ENCODE measurements around the gene CASP2. TPM values are rescaled to one million over a fixed set of nuclear protein-coding genes. Genes with fewer than 3 reads are reported as not detected.

The CASP2 gene
- total and polyA plus RNA-seq, 7 donors, result 1.4 to 7.6 (median 4.3) TPM

- Histone ChIP-seq H3K4me1 (no peaks in the 10 kb centered on the region), H3K4me3 (no peak overlapping the region), H3K27ac (no peak overlapping the region), H3K27me3 (ENCODE audit: insufficient read depth in 3 of 3, low read length in 2 of 3) (no peaks in the 10 kb centered on the region), H3K36me3 (ENCODE audit: insufficient read depth in 1 of 2, low read depth in 1 of 2) (no peaks in the 10 kb centered on the region), H3K9me3 (no peaks in the 10 kb centered on the region)
- ATAC-seq, result no peak
- TF ChIP-seq CTCF (IDR thresholded peaks at IDR 0.05), result no peak
- WGBS, 3 donors, result 85 to 96% (median 89%) methylated on average over 2 of the region's 2 CpGs
- intact Hi-C loops (cut with DNase I), result no loop called here
- DNase-seq, result no peak
Observed at GRCh38 chr7:143252006-143252405, 36.1 kb upstream of the CASP2 start.

DNA sequence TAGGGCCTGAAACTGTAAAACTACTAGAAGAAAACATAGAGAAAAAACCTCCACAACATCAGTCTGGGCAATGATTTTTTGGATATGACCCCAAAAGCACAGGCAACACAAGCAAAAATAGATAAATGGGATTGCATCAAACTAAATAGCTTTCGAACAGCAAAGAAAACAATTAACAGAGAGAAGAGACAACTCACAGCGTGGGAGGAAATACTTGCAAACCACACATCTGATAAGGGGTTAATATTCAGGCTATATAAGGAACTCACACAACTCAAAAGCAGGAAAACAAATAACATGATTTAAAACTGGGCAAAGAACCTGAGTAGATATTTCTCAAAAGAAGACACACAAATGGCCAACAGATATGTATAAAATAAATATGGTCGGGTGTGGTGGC is 32.6 kb upstream of the CASP2 start:
- H3K4me3 ChIP-seq, result no peak overlapping the region
- ATAC-seq (no peak), DNase-seq (no peak)
- H3K36me3 ChIP-seq (ENCODE audit: insufficient read depth in 1 of 2, low read depth in 1 of 2), result no peaks in the 10 kb centered on the region
- no peak for TF ChIP-seq CTCF (IDR thresholded peaks at IDR 0.05)
- H3K27ac ChIP-seq, result no peak overlapping the region
- peaks cover 6% of the 10 kb centered on the region for H3K4me1 ChIP-seq
- intact Hi-C loops (cut with DNase I), result no loop called here
- H3K9me3 ChIP-seq, result no peaks in the 10 kb centered on the region
- WGBS, 3 donors, result 91 to 94% (median 91%) methylated on average over 3 of the region's 3 CpGs
- no peaks in the 10 kb centered on the region for H3K27me3 ChIP-seq (ENCODE audit: insufficient read depth in 3 of 3, low read length in 2 of 3)

DNA sequence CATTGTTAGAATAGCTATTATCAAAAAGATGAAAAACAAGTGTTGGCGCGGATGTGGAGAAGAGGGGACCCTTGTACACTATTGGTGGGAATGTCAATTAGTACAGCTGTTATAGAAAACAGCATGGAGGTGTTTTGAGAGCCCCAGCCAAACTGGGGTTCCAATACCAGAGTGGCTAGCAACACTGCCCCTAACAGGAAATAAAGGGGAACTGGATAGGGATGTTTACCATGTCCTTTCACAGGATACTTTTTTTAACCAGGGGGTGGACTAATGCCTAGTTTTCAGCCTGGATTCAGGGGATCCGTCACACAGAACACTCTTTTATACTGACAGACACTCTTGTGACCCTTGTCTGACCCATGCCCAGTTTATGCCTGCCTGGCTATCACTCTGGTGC is 31.8 kb upstream of the CASP2 start:
- Histone ChIP-seq H3K4me3 (no peak overlapping the region), H3K9me3 (no peaks in the 10 kb centered on the region), H3K4me1 (peaks cover 6% of the 10 kb centered on the region), H3K36me3 (ENCODE audit: insufficient read depth in 1 of 2, low read depth in 1 of 2) (no peaks in the 10 kb centered on the region), H3K27me3 (ENCODE audit: insufficient read depth in 3 of 3, low read length in 2 of 3) (no peaks in the 10 kb centered on the region), H3K27ac (no peak overlapping the region)
- TF ChIP-seq CTCF (IDR thresholded peaks at IDR 0.05), result no peak
- ATAC-seq (no peak), DNase-seq (no peak)
- intact Hi-C loops (cut with DNase I), result no loop called here
- 82 to 86% (median 83%) methylated on average over 3 of the region's 3 CpGs for WGBS, 3 donors

DNA sequence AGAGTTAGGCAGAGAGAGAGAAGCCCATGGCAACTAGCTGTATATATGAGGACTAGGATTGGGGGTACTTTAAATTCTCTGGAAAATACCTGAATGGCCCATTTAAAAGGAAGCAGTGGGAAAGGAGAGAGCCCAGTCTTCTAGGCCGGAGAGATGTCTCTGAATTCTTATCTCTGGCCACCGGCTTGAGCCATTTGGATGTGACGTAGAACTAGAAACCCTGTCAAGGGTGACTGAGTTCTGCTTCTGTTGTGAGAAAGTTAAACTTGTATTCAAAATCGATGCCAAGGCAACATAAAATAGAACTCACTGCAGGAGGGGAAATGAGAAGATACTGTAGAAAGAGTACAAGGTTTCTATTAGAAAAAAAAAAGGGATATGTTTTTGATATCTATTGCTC is 31.2 kb upstream of the CASP2 start:
- ATAC-seq, result no peak
- WGBS, 3 donors, result 87 to 94% (median 93%) methylated on average over 4 of the region's 4 CpGs
- Histone ChIP-seq H3K27ac (no peak overlapping the region), H3K9me3 (no peaks in the 10 kb centered on the region), H3K36me3 (ENCODE audit: insufficient read depth in 1 of 2, low read depth in 1 of 2) (no peaks in the 10 kb centered on the region), H3K4me3 (no peak overlapping the region), H3K4me1 (peaks cover 6% of the 10 kb centered on the region), H3K27me3 (ENCODE audit: insufficient read depth in 3 of 3, low read length in 2 of 3) (no peaks in the 10 kb centered on the region)
- intact Hi-C loops (cut with DNase I), result no loop called here
- TF ChIP-seq CTCF (IDR thresholded peaks at IDR 0.05), result no peak
- no peak for DNase-seq

DNA sequence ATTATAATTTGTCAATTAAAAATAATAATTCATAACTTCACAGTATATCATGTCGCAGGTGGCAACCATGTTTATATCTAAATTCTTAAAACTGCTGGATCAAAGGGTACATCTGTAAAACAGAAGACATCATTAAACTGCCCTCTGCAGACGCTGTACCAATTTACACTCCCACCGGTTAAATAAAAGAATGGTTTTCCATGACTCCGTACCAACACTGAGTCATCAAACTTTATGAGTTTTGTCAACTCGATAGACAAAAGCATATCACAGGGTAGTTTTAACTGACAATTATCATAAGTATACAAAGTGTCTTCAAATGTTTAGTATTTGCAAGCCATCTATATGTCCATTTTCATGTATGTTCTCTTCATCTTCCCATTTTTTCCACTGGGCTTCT is 30.6 kb upstream of the CASP2 start:
- TF ChIP-seq CTCF (IDR thresholded peaks at IDR 0.05), result no peak
- 80 to 89% (median 83%) methylated on average over 5 of the region's 5 CpGs for WGBS, 3 donors
- intact Hi-C loops (cut with DNase I), result no loop called here

More for the DNA sequence above, 30.6 kb upstream of the CASP2 start:
- no peaks in the 10 kb centered on the region for H3K27me3 ChIP-seq (ENCODE audit: insufficient read depth in 3 of 3, low read length in 2 of 3)
- H3K27ac ChIP-seq, result no peak overlapping the region
- peaks cover 6% of the 10 kb centered on the region for H3K4me1 ChIP-seq
- DNase-seq, result no peak
- no peaks in the 10 kb centered on the region for H3K9me3 ChIP-seq
- ATAC-seq, result no peak
- no peak overlapping the region for H3K4me3 ChIP-seq
- H3K36me3 ChIP-seq (ENCODE audit: insufficient read depth in 1 of 2, low read depth in 1 of 2), result no peaks in the 10 kb centered on the region

All from psoas muscle (tissue), 8 donors.